ENCODE measurements around the gene PCMT1. TPM values are rescaled to one million over a fixed set of nuclear protein-coding genes. Genes with fewer than 3 reads are reported as not detected.

The PCMT1 gene
- total and polyA plus RNA-seq, 2 of the 13 experiments (the other 11 are each of a cell fraction or from before 2014, with no cell fraction given), result 112 to 169 TPM

GRCh38 chr6:149831308-149831820 lies 81.8 kb downstream of the PCMT1 start (continued):
- no peak for TF ChIP-seq EZH2 (conservative IDR thresholded peaks at IDR 0.05; ENCODE audit: low read depth, low read length)
- TF ChIP-seq ZNF660 (CRISPR knock-in tag; IDR thresholded peaks at IDR 0.05; ENCODE audit: borderline replicate concordance, low read depth), result no peak
- TF ChIP-seq NFIB (CRISPR knock-in tag; IDR thresholded peaks at IDR 0.05; ENCODE audit: borderline replicate concordance), result no peak
- 0 out of 2 replicates have a peak, but pooled peaks have one; percentile 25 for TF ChIP-seq ZNF34 (CRISPR knock-in tag; IDR thresholded peaks at IDR 0.05; ENCODE audit: borderline replicate concordance)
- 0 out of 2 replicates have a peak, but pooled peaks have one; percentile 27 for TF ChIP-seq ELF3 (CRISPR knock-in tag; IDR thresholded peaks at IDR 0.05)
- TF ChIP-seq ZNF691 (CRISPR knock-in tag; IDR thresholded peaks at IDR 0.05; ENCODE audit: borderline replicate concordance, low read depth), result peak; percentile 94
- TF ChIP-seq NFAT5 (CRISPR knock-in tag; IDR thresholded peaks at IDR 0.05), result no peak
- TF ChIP-seq ZSCAN5A (CRISPR knock-in tag; IDR thresholded peaks at IDR 0.05; ENCODE audit: borderline replicate concordance), result no peak
- 0 out of 2 replicates have a peak, but pooled peaks have one; percentile 47 for TF ChIP-seq MTERF4 (CRISPR knock-in tag; IDR thresholded peaks at IDR 0.05)
- no peak for TF ChIP-seq ZNF710 (CRISPR knock-in tag; IDR thresholded peaks at IDR 0.05; ENCODE audit: borderline replicate concordance)
- no peak for TF ChIP-seq ZNF7 (CRISPR knock-in tag; IDR thresholded peaks at IDR 0.05)
- TF ChIP-seq TBP (CRISPR knock-in tag; IDR thresholded peaks at IDR 0.05), result no peak
- no peak for TF ChIP-seq MAFK (conservative IDR thresholded peaks at IDR 0.05 in 1 of 2, IDR thresholded peaks at IDR 0.05 in 1 of 2; ENCODE audit: low read length in 2 of 2)
- no peak for TF ChIP-seq ZIK1 (CRISPR knock-in tag; IDR thresholded peaks at IDR 0.05; ENCODE audit: borderline replicate concordance, low read depth)
- no peak for TF ChIP-seq IRF1 (CRISPR knock-in tag; IDR thresholded peaks at IDR 0.05; ENCODE audit: low read depth)
- TF ChIP-seq ZNF737 (CRISPR knock-in tag; IDR thresholded peaks at IDR 0.05; ENCODE audit: borderline replicate concordance), result no peak
- TF ChIP-seq ZNF713 (CRISPR knock-in tag; IDR thresholded peaks at IDR 0.05), result no peak
- TF ChIP-seq KLF9 (CRISPR knock-in tag; IDR thresholded peaks at IDR 0.05; ENCODE audit: low read depth), result no peak
